Panc1 (cell line): ENCODE measurements around the gene RASD1. TPM values are rescaled to one million over a fixed set of nuclear protein-coding genes. Genes with fewer than 3 reads are reported as not detected.

ENCODE experiments used
- ATAC-seq: fragments of 200-7000 bp; cut with Tn5 transposase; 2 replicates; pipeline ENCODE4 v1.9.1; 2020; ENCODE audit warnings: mild to moderate bottlenecking, moderate library complexity
- BruUV-seq: library from RNA; stranded (reverse); fragments of 400-500 nt; replicated peaks from 2 replicates; lab custom pipeline; 2021; lab: Mats Ljungman, UMichigan
- CTCF ChIA-PET: fragments of 300-600 bp; sonication (Branson Sonifier 250); formaldehyde crosslinking; loops from one replicate; lab custom pipeline; 2022; ENCODE audit warnings: antibody characterized with exemption; lab: Charles Lee
- POLR2A ChIA-PET: fragments of 300-600 bp; sonication (Branson Sonifier 250); formaldehyde crosslinking; loops from one replicate; lab custom pipeline; 2022; ENCODE audit warnings: antibody characterized with exemption; lab: Charles Lee
- DNase-seq: peaks from one replicate; pipeline ENCODE4 v3.0.0-alpha.2; 2010; ENCODE audit warnings: low read depth, low spot score
- H3K27ac ChIP-seq: 2 replicates; pipeline ENCODE4 v1.5.1; 2011; ENCODE audit warnings: mild to moderate bottlenecking, low read length, inconsistent platforms
- H3K27me3 ChIP-seq: fragments of 200-500 bp; sonication (Bioruptor generic); 2 replicates; pipeline ENCODE4 v1.6.0; 2014; ENCODE audit warnings: low read length, inconsistent platforms; ENCODE audit not compliant: control insufficient read depth, insufficient read depth
- H3K36me3 ChIP-seq: fragments of 200-500 bp; sonication (Bioruptor generic); 2 replicates; pipeline ENCODE4 v1.5.1; 2014; ENCODE audit warnings: inconsistent platforms, mild to moderate bottlenecking, low read length, moderate library complexity; ENCODE audit not compliant: control insufficient read depth, insufficient read depth
- H3K4me1 ChIP-seq: 2 replicates; pipeline ENCODE4 v1.5.1; 2011; ENCODE audit warnings: inconsistent platforms, mild to moderate bottlenecking, low read length, moderate library complexity; ENCODE audit not compliant: control insufficient read depth, insufficient read depth
- H3K4me3 ChIP-seq, 2 experiments: 2 replicates each; pipeline ENCODE4 v1.5.1; 2011 to 2012; ENCODE audit warnings: low read depth in 2 of 2, low read length in 2 of 2, mild to moderate bottlenecking in 2 of 2, inconsistent platforms in 1 of 2, moderate library complexity in 1 of 2
- H3K9me3 ChIP-seq: fragments of 200-500 bp; sonication (Bioruptor generic); 2 replicates; pipeline ENCODE4 v1.5.1; 2014; ENCODE audit warnings: low read depth, mild to moderate bottlenecking, inconsistent platforms, low read length, moderate library complexity; ENCODE audit not compliant: control insufficient read depth, insufficient read depth
- CTCF ChIP-seq: fragments of 450-650 bp; IDR thresholded peaks from 2 replicates; pipeline ENCODE4 v1.5.1; 2017; ENCODE audit warnings: mild to moderate bottlenecking
- POLR2AphosphoS5 ChIP-seq: IDR thresholded peaks from 2 replicates; pipeline ENCODE4 v1.6.1; 2012; ENCODE audit warnings: mild to moderate bottlenecking, low read depth, low read length, moderate library complexity
- REST ChIP-seq, 2 experiments: IDR thresholded peaks; 2 replicates each; pipeline ENCODE4 v1.6.1; 2011 to 2012; ENCODE audit warnings: low read depth in 2 of 2, control low read depth in 1 of 2, low read length in 1 of 2, mild to moderate bottlenecking in 1 of 2, moderate library complexity in 1 of 2; ENCODE audit not compliant: insufficient read depth in 1 of 2
- SIN3A ChIP-seq: IDR thresholded peaks from 2 replicates; pipeline ENCODE4 v1.6.1; 2012; ENCODE audit warnings: low read depth, mild to moderate bottlenecking, low read length, moderate library complexity, borderline replicate concordance; ENCODE audit not compliant: insufficient read depth
- TCF7L2 ChIP-seq: IDR thresholded peaks from 2 replicates; pipeline ENCODE4 v1.6.1; 2011; ENCODE audit warnings: mild to moderate bottlenecking, low read depth, low read length, inconsistent platforms
- in situ Hi-C: cut with HindIII; loops from 2 replicates; pipeline ENCODE4 v1.10.0; 2016; ENCODE audit warnings: low sequenced_read_pairs, low pct_unique_long_range_greater_than_20kb
- intact Hi-C: fragments of 100-400 bp; cut with micrococcal nuclease; formaldehyde crosslinking; loops from one replicate; pipeline ENCODE4 v1.10.0; 2022; ENCODE audit not compliant: unreplicated experiment
- total RNA-seq: library from RNA; stranded (reverse); gene quantifications from one replicate; pipeline ENCODE4 v1.2.1, GENCODE V29; 2021; ENCODE audit not compliant: unreplicated experiment

Gene RASD1
- total RNA-seq, 1 experiment from 2014 or later = 1.7 TPM

GRCh38 chr17:17527534-17527933 is 31.3 kb upstream of the RASD1 start:
- no peak overlapping the region for H3K4me3 ChIP-seq
- no peaks in the 10 kb centered on the region for H3K36me3 ChIP-seq
- no TSS peak for BruUV-seq
- no peak overlapping the region for H3K27ac ChIP-seq
- in situ Hi-C loops (no loop called here), intact Hi-C loops (no loop called here)
- no peak for DNase-seq
- CTCF ChIA-PET = no interaction called here
- POLR2A ChIA-PET = interaction anchor here (1.3 kb wide), 1 partner anchor 13 kb away, joined by 4 read pairs; no protein-coding TSS in a partner anchor
- no peaks in the 10 kb centered on the region for H3K27me3 ChIP-seq
- no peaks in the 10 kb centered on the region; the same call in 1 of the 2 replicates for H3K4me1 ChIP-seq
- no peaks in the 10 kb centered on the region for H3K9me3 ChIP-seq
- ATAC-seq = no peak
- TF ChIP-seq CTCF (no peak), REST (IDR thresholded peaks at IDR 0.05; ENCODE audit: insufficient read depth in 1 of 2, low read depth in 2 of 2, low read length in 1 of 2) (no peak), SIN3A (no peak), TCF7L2 (no peak), POLR2AphosphoS5 (no peak)

GRCh38 chr17:17526369-17526768 is 30.2 kb upstream of the RASD1 start:
- in situ Hi-C loops = no loop called here
- Histone ChIP-seq H3K36me3 (no peaks in the 10 kb centered on the region), H3K27ac (no peak overlapping the region), H3K4me1 (no peaks in the 10 kb centered on the region; the same call in 1 of the 2 replicates), H3K9me3 (no peaks in the 10 kb centered on the region), H3K27me3 (no peaks in the 10 kb centered on the region), H3K4me3 (no peak overlapping the region)
- TF ChIP-seq SIN3A = no peak
- no peak for TF ChIP-seq REST (IDR thresholded peaks at IDR 0.05; ENCODE audit: insufficient read depth in 1 of 2, low read depth in 2 of 2, low read length in 1 of 2)
- TF ChIP-seq TCF7L2 = no peak
- TF ChIP-seq POLR2AphosphoS5 = no peak
- no peak for TF ChIP-seq CTCF
- ATAC-seq (no peak), DNase-seq (no peak)
- intact Hi-C loops = no loop called here
- BruUV-seq = no TSS peak
- CTCF ChIA-PET = no interaction called here
- POLR2A ChIA-PET = interaction anchor here (1.3 kb wide), 1 partner anchor 11 kb away, joined by 4 read pairs; no protein-coding TSS in a partner anchor
